ENCODE data around the gene BANF2.
A peak's percentile ranks its signal among the peaks of the same experiment; 100 is the strongest.

BANF2 gene

GRCh38 chr20:17732907-17733521 lies 33.2 kb downstream of the BANF2 start:
- DNase-seq (ENCODE audit: low spot score) (no peak), FAIRE-seq (no peak)

- FAIRE-seq (no peak), DNase-seq (ENCODE audit: low spot score) (no peak)
These were observed 34.1 kb downstream of the BANF2 start for GRCh38 chr20:17733767-17734304.

- DNase-seq (ENCODE audit: low spot score) (no peak), FAIRE-seq (peak; percentile 23)
These were observed 34.6 kb downstream of the BANF2 start for GRCh38 chr20:17734374-17734773.

- DNase-seq (ENCODE audit: low spot score) (peak; percentile 17), FAIRE-seq (no peak)
These were observed 35.5 kb downstream of the BANF2 start for GRCh38 chr20:17735206-17735804.

- DNase-seq (ENCODE audit: low spot score) (no peak), FAIRE-seq (no peak)
These were observed 36.3 kb downstream of the BANF2 start for GRCh38 chr20:17735959-17736621.

- FAIRE-seq (no peak), DNase-seq (ENCODE audit: low spot score) (no peak)
These were observed 38.4 kb downstream of the BANF2 start for GRCh38 chr20:17738154-17738553.

GRCh38 chr20:17741220-17741619 lies 41.5 kb downstream of the BANF2 start:
- DNase-seq (ENCODE audit: low spot score) (no peak), FAIRE-seq (no peak)

GRCh38 chr20:17742731-17743130 lies 43.0 kb downstream of the BANF2 start:
- no peak for FAIRE-seq

GRCh38 chr20:17743677-17744076 lies 43.9 kb downstream of the BANF2 start:
- DNase-seq (ENCODE audit: low spot score) (no peak), FAIRE-seq (no peak)

More at GRCh38 chr20:17742731-17743130, 43.0 kb downstream of the BANF2 start:
- DNase-seq (ENCODE audit: low spot score): no peak

- DNase-seq (ENCODE audit: low spot score) (peak; percentile 84), FAIRE-seq (peak; percentile 89)
These were observed 47.7 kb downstream of the BANF2 start for GRCh38 chr20:17747431-17747846.

- DNase-seq (ENCODE audit: low spot score) (no peak), FAIRE-seq (no peak)
These were observed 48.5 kb downstream of the BANF2 start for GRCh38 chr20:17748279-17748678.

GRCh38 chr20:17749626-17749977 lies 49.8 kb downstream of the BANF2 start:
- FAIRE-seq (no peak), DNase-seq (ENCODE audit: low spot score) (no peak)

GRCh38 chr20:17749978-17750721 lies 50.4 kb downstream of the BANF2 start:
- DNase-seq (ENCODE audit: low spot score): no peak
- no peak for FAIRE-seq

- no peak for DNase-seq (ENCODE audit: low spot score)
- no peak for FAIRE-seq
These were observed 50.9 kb downstream of the BANF2 start for GRCh38 chr20:17750722-17751045.

- DNase-seq (ENCODE audit: low spot score) (no peak), FAIRE-seq (no peak)
These were observed 51.9 kb downstream of the BANF2 start for GRCh38 chr20:17751640-17752039.

- FAIRE-seq: no peak
These were observed 52.7 kb downstream of the BANF2 start for GRCh38 chr20:17752459-17752858.

GRCh38 chr20:17753516-17753915 lies 53.8 kb downstream of the BANF2 start:
- DNase-seq (ENCODE audit: low spot score): no peak
- FAIRE-seq: no peak

More at GRCh38 chr20:17752459-17752858, 52.7 kb downstream of the BANF2 start:
- no peak for DNase-seq (ENCODE audit: low spot score)

- DNase-seq (ENCODE audit: low spot score): no peak
- FAIRE-seq: no peak
These were observed 56.8 kb downstream of the BANF2 start for GRCh38 chr20:17756529-17756928.

- DNase-seq (ENCODE audit: low spot score) (no peak), FAIRE-seq (no peak)
These were observed 57.7 kb downstream of the BANF2 start for GRCh38 chr20:17757496-17757895.

- DNase-seq (ENCODE audit: low spot score) (no peak), FAIRE-seq (no peak)
These were observed 58.2 kb downstream of the BANF2 start for GRCh38 chr20:17758010-17758409.

- no peak for DNase-seq (ENCODE audit: low spot score)
- FAIRE-seq: no peak
These were observed 58.7 kb downstream of the BANF2 start for GRCh38 chr20:17758512-17758911.

- DNase-seq (ENCODE audit: low spot score) (no peak), FAIRE-seq (no peak)
These were observed 59.7 kb downstream of the BANF2 start for GRCh38 chr20:17759449-17759848.
